T-helper 1 cell (primary cell): ENCODE measurements around the gene HAPLN3.

Experiments used
- DNase-seq, 5 donors: peaks; one replicate each; pipeline ENCODE4 v3.0.0-alpha.2; 2012 to 2020

Gene HAPLN3

GRCh38 chr15:88891540-88892254 lies 3.6 kb downstream of the HAPLN3 start:
- DNase-seq, result no peak

DNA sequence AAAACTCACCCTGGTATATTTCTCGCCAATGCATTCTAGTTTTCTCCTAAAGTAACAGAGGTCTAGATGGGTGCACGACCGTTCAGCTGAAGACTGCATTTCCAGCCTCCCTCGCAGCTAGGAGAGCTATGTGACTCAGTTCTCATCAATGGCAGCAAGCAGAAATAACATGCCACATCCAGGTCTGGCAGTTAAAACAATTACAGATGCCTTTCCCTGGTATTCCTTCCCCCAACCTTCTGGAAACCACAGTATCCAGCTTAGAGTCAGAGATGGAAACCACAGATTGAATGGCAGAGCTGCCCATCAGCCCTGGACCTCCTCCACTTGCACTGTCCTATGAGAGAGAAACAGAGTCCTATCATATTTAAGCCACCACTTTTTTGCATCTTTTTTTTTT lies 4.8 kb downstream of the HAPLN3 start:
- DNase-seq, result no peak

DNA sequence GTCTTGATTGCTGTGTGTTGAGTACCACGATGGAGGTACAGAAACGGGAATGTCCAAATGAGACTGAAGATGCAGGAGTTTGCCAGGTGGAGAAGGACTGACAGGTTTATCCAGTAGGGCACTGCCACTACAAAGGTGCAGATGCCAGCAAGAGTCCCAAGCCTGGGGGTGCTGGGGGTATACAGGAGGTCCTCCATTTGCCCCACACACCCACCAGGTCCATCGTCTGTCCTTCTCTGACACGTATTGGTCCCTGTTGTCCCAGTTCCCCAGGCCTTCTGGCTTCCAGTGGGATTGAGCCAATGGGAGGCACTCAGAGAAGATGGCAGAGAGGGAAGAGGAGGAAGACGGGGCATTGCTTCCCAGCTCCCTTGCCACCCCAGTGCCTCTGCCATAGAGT lies 6.6 kb downstream of the HAPLN3 start:
- no peak for DNase-seq

DNA sequence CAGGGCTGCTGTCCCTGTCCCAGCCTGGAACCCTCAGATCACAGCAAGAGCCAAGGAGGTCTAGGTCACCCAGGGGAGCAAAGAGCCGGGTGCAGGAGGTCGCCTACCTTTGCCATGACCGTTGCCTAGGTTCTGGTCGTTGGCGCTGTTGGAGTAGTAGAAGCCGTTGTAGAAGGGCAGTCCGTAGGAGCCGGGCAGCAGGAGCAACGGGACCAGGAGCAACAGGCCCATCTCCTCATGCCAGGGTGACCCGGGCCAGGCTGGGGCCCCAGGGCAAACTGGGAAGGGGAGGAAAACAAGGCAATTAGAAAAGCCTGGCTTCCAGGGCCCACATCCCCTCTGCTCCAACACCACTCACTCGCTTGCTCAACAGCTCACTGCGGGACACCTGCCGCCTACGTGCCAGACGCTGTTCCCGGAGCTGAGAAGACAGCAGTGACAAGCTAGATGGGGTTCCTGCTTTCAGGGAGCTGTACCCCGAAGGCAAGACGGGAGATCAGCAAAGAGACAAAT lies 8.2 kb downstream of the HAPLN3 start:
- DNase-seq, result no peak

GRCh38 chr15:88882785-88883184 lies 12.6 kb downstream of the HAPLN3 start:
- DNase-seq, result no peak

- DNase-seq, result no peak
Measured at GRCh38 chr15:88881775-88882174, 13.6 kb downstream of the HAPLN3 start.

GRCh38 chr15:88880944-88881740 lies 14.2 kb downstream of the HAPLN3 start:
- no peak for DNase-seq

- peak in 1 of 5 donors; percentile 31 for DNase-seq
Measured at GRCh38 chr15:88878720-88879184, 16.6 kb downstream of the HAPLN3 start.

GRCh38 chr15:88877906-88878305 lies 17.4 kb downstream of the HAPLN3 start:
- DNase-seq, result no peak

GRCh38 chr15:88877415-88877814 lies 17.9 kb downstream of the HAPLN3 start:
- DNase-seq, result no peak

GRCh38 chr15:88876573-88876972 lies 18.8 kb downstream of the HAPLN3 start:
- DNase-seq, result no peak

- no peak for DNase-seq
Measured at GRCh38 chr15:88874684-88875083, 20.7 kb downstream of the HAPLN3 start.

DNA sequence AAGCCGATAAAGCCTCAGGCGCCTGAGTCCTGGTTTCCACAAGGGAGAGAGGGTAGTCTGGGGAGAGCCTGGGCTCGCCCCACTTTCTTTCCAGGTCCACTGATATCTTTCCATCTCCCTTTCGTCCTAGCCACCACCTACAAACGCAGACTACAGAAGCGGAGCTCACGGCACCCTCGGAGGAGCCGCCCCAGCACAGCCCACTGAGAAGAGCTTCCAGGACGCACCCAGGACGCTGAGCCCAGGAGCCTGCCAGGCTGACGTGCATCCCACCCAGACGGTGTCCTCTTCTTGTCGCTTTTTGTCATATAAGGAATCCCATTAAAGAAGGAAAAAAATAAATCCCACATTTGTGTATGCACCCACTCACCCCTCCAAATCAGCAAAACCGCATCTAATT lies 21.1 kb downstream of the HAPLN3 start:
- no peak for DNase-seq

GRCh38 chr15:88873786-88874185 lies 21.6 kb downstream of the HAPLN3 start:
- DNase-seq, result no peak

DNA sequence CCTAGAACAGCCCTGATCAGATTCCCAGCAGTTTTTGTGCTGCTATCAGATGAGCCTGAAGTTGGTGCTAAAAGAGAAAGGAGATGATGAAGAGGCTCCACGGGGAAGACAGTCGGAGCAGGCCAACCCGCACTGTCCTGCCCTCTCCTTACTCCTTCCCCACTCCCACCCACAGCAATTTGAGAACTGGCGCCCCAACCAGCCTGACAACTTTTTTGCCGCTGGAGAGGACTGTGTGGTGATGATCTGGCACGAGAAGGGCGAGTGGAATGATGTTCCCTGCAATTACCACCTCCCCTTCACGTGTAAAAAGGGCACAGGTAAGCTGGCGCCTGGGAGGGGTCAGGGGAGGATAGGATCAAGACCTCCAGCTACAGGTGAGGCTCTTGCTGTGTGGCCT lies 22.6 kb downstream of the HAPLN3 start:
- DNase-seq, result no peak

GRCh38 chr15:88872106-88872505 lies 23.2 kb downstream of the HAPLN3 start:
- no peak for DNase-seq

GRCh38 chr15:88871313-88871712 lies 24.0 kb downstream of the HAPLN3 start:
- no peak for DNase-seq

GRCh38 chr15:88866295-88866881 lies 29.0 kb downstream of the HAPLN3 start:
- no peak for DNase-seq

DNA sequence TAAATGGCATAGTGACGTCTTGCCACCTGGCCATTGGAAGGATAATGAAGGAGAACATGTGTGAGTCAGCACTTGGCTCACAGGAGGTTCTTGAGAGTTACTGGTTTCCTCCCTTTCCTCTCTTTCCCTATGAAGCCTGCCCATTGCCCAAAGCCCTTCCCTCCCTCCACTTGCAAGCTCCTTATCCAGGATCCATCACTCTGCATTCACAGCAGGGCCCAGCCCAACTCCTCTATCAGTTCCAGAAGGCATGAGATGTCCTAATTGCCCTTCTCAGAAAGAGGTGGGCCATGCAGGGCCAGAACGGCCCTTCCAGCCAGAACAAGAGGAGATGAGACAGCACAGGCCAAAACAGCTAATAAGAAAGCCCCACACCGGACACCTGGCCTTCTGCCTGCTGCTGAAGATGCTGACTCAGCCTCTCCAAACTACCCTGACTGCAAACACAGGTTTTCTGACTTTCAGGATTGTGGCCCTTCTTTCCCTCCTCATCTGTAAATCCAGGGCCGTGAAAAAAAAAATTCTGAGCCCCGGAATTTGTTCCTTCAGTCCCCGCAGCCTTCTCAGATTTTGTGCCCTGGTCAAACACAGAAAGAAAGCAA lies 29.7 kb downstream of the HAPLN3 start:
- DNase-seq, result no peak

DNA sequence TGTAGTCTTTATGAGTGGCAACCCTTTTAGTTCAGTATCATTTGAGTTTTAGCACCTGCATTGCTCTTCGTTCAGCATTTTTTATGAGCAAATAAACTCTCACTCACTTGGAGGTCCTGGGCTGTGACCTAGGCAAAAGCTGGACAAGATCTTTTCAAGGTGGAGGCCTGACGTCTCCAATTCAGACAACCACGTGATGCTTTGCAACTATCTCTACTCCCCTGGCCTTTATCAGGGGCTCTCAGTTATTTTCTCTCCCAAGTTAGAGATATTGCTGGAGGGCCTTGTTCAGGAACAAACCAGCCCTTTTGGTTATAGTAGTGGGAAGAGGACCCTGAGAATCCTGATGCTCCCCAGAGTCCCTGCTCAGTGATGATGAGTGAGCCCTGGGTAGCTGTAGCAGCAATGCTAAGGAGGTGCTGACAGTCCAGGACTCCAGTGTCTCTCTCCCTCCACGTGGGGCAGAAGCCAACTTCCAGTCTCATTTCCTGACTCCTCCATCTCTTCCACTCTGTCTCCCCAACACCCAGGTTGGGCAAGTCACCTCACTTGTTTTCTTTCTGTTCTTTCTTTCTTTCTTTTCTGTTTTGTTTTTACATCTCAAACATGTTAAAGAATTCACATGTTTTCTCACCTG lies 30.4 kb downstream of the HAPLN3 start:
- DNase-seq, result no peak

DNA sequence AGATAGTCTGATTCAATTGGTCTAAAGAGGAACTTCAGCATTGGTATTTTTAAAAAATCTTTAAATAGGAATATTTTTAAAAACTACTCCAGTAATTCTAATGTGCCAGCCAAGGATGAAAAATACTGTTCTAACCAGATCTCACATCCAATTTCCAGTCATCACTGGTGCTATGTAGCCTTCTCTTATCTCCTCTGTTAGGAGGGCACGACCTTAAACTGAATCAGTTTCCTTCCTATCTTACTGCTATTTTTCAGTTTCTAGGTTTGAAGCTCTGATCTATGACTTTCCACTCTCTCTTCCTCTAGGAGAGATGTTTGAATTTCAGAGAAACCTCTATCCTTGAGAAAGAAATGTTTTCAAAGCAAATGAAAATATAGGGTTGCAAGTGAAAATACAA lies 31.9 kb downstream of the HAPLN3 start:
- no peak for DNase-seq

GRCh38 chr15:88860212-88860611 lies 35.1 kb downstream of the HAPLN3 start:
- no peak for DNase-seq

DNA sequence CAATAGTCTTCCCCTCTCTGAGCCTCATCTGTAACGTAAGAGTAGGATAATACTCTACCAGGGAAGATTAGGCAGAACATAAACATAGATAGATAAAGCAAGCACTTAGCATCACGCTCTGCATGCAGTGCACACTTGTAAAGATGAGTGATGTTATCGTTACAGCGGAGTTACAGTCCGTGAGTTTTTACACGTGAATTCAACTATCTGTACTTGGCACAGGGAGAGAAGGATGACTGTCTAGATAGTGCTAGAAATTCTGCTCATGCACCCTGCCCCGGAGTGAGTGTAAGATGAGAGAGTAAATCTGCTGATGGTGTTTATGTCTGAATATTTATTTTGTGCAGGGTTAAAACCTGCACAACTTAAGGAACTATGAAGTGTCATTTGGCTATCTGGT lies 35.8 kb downstream of the HAPLN3 start:
- no peak for DNase-seq
